Neural cell (in vitro differentiated cells): ENCODE data around the gene CCDC107.

Experiments used
- CTCF ChIP-seq: fragments of 450-650 bp; IDR thresholded peaks from 2 replicates; pipeline ENCODE4 v1.5.1; 2014; ENCODE audit warnings: antibody characterized with exemption, mild to moderate bottlenecking, moderate library complexity; ENCODE audit not compliant: poor library complexity, severe bottlenecking
- EZH2 ChIP-seq: fragments of 200-600, 300-800 bp; shearing (Covaris generic), sonication (generic); IDR thresholded peaks from 2 replicates; pipeline ENCODE4 v1.6.1; 2014; ENCODE audit warnings: antibody characterized with exemption, low read length, borderline replicate concordance, mild to moderate bottlenecking; ENCODE audit not compliant: insufficient read depth, poor library complexity, severe bottlenecking
- POLR2AphosphoS5 ChIP-seq: IDR thresholded peaks from 2 replicates; pipeline ENCODE4 v1.6.1; 2012
- TAF1 ChIP-seq: IDR thresholded peaks from 2 replicates; pipeline ENCODE4 v1.6.1; 2012; ENCODE audit warnings: low read depth

GRCh38 chr9:35697486-35697885 lies 39.4 kb downstream of the CCDC107 start:
- TF ChIP-seq CTCF (no peak), POLR2AphosphoS5 (no peak), TAF1 (no peak), EZH2 (no peak)
